Measurements from ENCODE around the gene ASPHD2.

DNA sequence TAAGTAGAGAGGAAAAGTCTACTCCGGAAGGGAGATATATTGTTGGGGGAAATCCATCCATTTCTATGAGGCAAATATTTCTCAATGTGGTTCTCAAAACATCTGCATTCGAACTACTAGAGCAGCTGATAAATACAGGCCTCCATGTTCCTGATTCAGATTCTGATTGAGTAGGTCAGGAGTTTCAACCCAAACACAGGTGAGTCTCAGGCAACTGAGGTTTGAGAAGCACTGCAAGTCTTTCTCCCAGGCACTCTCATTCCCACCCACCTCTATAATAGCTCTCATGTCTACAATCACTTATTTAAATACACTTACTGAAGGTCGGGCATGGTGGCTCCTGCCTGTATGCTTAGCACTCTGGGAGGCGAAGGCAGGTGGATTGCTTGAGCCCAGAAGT lies 14.7 kb upstream of the ASPHD2 start:
- TF ChIP-seq CTCF (IDR thresholded peaks at IDR 0.05) (no peak), POLR2AphosphoS5 (IDR thresholded peaks at IDR 0.05) (no peak), POLR2A (IDR thresholded peaks at IDR 0.05) (no peak)

Data from transverse colon (tissue), 4 donors.